Smooth muscle cell of trachea (primary cell): ENCODE measurements around the gene RTRAF. TPM values are rescaled to one million over a fixed set of nuclear protein-coding genes. Genes with fewer than 3 reads are reported as not detected.

ENCODE experiments used
- total RNA-seq: library from RNA; depleted of rRNA; stranded (reverse); fragments of >200 nt; gene quantifications from 2 replicates; pipeline ENCODE4 v1.2.1, GENCODE V29; 2014

The RTRAF gene
- 93.8 and 123 TPM in 2 replicates for total RNA-seq

GRCh38 chr14:51989293-51990234, at the start of gene RTRAF:
TSS of gene RTRAF (plus strand) at chr14:51989546. CDS start at chr14:51989640, 94 bp downstream.

Other genes starting within 250 kb of the RTRAF start
- gene GNG2, start 128.9 kb upstream of the RTRAF start, total RNA-seq = 19.5 and 30.0 TPM in 2 replicates
- 186 and 315 TPM in 2 replicates for gene NID2, start 79.5 kb downstream of the RTRAF start, total RNA-seq